Measurements from ENCODE around the gene LMF1. TPM values are rescaled to one million over a fixed set of nuclear protein-coding genes. Genes with fewer than 3 reads are reported as not detected.
"Not testable (repeated sequence)": the region's sequence is repeated elsewhere in the genome, so short reads cannot be mapped to it uniquely, and the experiment has no call there.

Gene LMF1
- total and polyA plus RNA-seq, 3 donors from 2014 or later, result 12.5 to 83.4 (median 66.6) TPM

- no peaks in the 10 kb centered on the region for H3K36me3 ChIP-seq (ENCODE audit: low read depth, missing control alignments)
- no peaks in the 10 kb centered on the region for H3K27me3 ChIP-seq
- intact Hi-C loops (cut with DNase I; ENCODE audit: low total_unique reads), result no loop called here
- TF ChIP-seq CTCF (IDR thresholded peaks at IDR 0.05) (no peak), POLR2A (IDR thresholded peaks at IDR 0.05) (no peak)
- H3K4me3 ChIP-seq, result no peak overlapping the region
- WGBS, 2 donors, result 88 to 93% methylated on average over 7 to 9 of the region's 9 CpGs
- H3K9me3 ChIP-seq, result no peaks in the 10 kb centered on the region
- H3K4me1 ChIP-seq, result no peaks in the 10 kb centered on the region
- H3K27ac ChIP-seq, result no peak overlapping the region
- no peak for DNase-seq
Observed at GRCh38 chr16:866252-866896, 104.4 kb downstream of the LMF1 start.

DNA sequence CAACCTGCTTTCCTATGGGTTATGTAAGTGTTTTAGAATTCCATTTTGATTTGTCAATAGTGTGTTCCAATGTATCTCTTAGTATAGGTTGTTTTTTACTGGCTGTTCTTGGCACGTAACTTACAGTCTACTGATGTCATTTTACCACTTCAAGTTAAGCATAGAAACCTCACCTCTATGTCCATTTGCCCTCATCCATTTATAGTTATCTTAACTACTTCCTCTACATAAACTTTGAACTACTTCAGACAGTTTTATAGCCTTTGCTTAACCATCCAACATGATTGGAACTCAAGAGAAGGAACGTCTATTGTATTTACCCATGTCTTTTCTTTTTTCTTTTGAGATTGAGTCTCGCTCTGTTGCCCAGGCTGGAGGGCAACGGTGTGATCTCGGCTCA, 105.8 kb downstream of the LMF1 start:
- intact Hi-C loops (cut with DNase I; ENCODE audit: low total_unique reads), result no loop called here

DNA sequence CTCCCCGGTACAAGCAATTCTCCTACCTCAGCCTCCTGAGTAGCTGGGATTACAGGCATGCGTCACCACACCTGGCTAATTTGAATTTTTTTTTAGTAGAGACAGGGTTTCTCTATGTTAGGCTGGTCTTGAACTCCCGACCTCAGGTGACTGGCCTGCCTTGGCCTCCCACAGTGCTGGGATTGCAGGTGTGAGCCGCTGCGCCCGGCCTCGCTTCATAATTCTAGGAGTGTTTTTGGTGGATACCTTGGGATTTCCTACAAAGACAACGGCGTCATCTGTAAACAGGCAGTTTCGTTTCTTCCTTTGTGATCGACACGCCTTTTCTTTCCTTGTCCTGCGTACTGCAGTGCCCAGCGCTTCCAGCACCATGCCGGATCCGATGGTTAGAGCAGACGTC, 109.3 kb downstream of the LMF1 start:
- TF ChIP-seq POLR2A (IDR thresholded peaks at IDR 0.05) (no peak), CTCF (IDR thresholded peaks at IDR 0.05) (no peak)
- Histone ChIP-seq H3K4me1 (no peaks in the 10 kb centered on the region), H3K9me3 (no peaks in the 10 kb centered on the region), H3K4me3 (no peak overlapping the region), H3K27ac (no peak overlapping the region), H3K27me3 (no peaks in the 10 kb centered on the region), H3K36me3 (ENCODE audit: low read depth, missing control alignments) (no peaks in the 10 kb centered on the region)
- WGBS, 2 donors, result 88 to 97% methylated on average over 17 of the region's 17 CpGs
- intact Hi-C loops (cut with DNase I; ENCODE audit: low total_unique reads), result no loop called here
- DNase-seq, result no peak

More for the DNA sequence above, 105.8 kb downstream of the LMF1 start:
- H3K27me3 ChIP-seq, result no peaks in the 10 kb centered on the region
- H3K4me1 ChIP-seq, result no peaks in the 10 kb centered on the region
- no peak overlapping the region for H3K4me3 ChIP-seq
- H3K27ac ChIP-seq, result no peak overlapping the region
- WGBS, 2 donors, result 94 to 95% methylated on average over 5 of the region's 5 CpGs
- no peak for DNase-seq
- no peak for TF ChIP-seq CTCF (IDR thresholded peaks at IDR 0.05)
- TF ChIP-seq POLR2A (IDR thresholded peaks at IDR 0.05), result no peak
- no peaks in the 10 kb centered on the region for H3K36me3 ChIP-seq (ENCODE audit: low read depth, missing control alignments)
- H3K9me3 ChIP-seq, result no peaks in the 10 kb centered on the region

DNA sequence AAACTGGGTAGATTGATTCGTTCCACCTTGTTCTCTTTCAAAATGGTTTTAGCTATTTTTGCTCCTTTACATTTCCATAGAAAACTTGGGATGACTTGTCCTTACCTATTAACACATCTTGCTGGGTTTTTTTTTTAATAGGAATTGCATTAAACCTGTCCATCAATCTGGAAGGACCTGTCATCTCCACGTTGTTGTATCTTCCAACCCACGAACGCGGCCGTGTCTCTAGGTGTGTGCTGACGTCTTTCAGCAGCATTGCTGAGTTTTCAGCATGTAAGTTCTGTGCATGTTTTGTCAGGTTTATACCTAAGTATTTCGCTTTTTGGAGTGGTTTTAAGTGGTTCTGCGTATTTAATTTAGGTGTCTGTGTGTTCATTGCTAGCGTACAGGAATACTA, 109.9 kb downstream of the LMF1 start:
- no peak for TF ChIP-seq POLR2A (IDR thresholded peaks at IDR 0.05)
- TF ChIP-seq CTCF (IDR thresholded peaks at IDR 0.05), result no peak
- WGBS, 2 donors, result 90 to 93% methylated on average over 10 of the region's 10 CpGs
- Histone ChIP-seq H3K9me3 (no peaks in the 10 kb centered on the region), H3K4me1 (no peaks in the 10 kb centered on the region), H3K36me3 (ENCODE audit: low read depth, missing control alignments) (no peaks in the 10 kb centered on the region), H3K27ac (no peak overlapping the region), H3K27me3 (no peaks in the 10 kb centered on the region), H3K4me3 (no peak overlapping the region)
- no peak for DNase-seq
- intact Hi-C loops (cut with DNase I; ENCODE audit: low total_unique reads), result no loop called here

DNA sequence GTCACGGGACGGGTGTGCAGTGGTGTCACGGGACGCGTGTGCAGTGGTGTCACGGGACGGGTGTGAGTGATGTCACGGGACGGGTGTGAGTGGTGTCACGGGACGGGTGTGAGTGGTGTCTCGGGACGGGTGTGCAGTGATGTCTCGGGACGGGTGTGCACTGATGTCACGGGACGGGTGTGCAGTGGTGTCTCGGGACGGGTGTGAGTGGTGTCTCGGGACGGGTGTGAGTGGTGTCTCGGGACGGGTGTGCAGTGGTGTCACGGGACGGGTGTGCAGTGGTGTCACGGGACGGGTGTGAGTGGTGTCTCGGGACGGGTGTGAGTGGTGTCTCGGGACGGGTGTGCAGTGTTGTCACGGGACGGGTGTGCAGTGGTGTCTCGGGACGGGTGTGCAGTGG, 111.8 kb downstream of the LMF1 start:
- H3K36me3 ChIP-seq (ENCODE audit: low read depth, missing control alignments); H3K27me3 ChIP-seq; H3K4me1 ChIP-seq; DNase-seq; H3K27ac ChIP-seq; H3K4me3 ChIP-seq; intact Hi-C loops (cut with DNase I; ENCODE audit: low total_unique reads); H3K9me3 ChIP-seq: not testable (repeated sequence)
- WGBS, 2 donors, result 85 to 89% methylated on average over 30 to 33 of the region's 35 CpGs

DNA sequence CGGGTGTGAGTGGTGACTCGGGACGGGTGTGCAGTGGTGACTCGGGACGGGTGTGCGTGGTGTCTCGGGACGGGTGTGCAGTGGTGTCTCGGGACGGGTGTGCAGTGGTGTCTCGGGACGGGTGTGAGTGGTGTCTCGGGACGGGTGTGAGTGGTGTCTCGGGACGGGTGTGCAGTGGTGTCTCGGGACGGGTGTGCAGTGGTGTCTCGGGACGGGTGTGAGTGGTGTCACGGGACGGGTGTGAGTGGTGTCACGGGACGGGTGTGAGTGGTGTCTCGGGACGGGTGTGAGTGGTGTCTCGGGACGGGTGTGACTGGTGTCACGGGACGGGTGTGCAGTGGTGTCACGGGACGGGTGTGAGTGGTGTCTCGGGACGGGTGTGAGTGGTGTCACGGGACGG, 112.3 kb downstream of the LMF1 start:
- H3K4me3 ChIP-seq; DNase-seq; H3K27me3 ChIP-seq; H3K27ac ChIP-seq; H3K9me3 ChIP-seq; intact Hi-C loops (cut with DNase I; ENCODE audit: low total_unique reads); H3K36me3 ChIP-seq (ENCODE audit: low read depth, missing control alignments); H3K4me1 ChIP-seq: not testable (repeated sequence)
- WGBS, 2 donors, result 73 to 76% methylated on average over 16 to 35 of the region's 36 CpGs
